ENCODE measurements around the gene NVL.

The NVL gene

DNA sequence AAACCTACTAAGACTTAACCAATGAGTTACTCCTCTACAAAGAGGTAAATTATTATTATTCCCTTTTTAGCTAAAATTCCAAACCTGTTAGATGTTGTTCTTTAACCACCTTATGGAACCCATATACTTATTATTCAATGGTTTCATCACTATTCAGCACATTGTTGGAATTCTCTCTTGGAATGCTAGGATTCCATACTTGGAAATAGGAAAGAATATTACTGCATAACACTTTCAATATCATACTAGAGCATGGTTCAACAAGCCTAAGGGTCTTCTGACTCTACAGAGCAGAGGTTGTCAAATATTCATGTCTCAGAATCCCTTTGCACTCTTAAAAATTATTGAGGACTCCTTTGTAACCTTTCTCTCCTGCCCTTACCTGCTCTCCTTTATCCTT is 77.5 kb downstream of the NVL start:
- TF ChIP-seq, protein P1, sequence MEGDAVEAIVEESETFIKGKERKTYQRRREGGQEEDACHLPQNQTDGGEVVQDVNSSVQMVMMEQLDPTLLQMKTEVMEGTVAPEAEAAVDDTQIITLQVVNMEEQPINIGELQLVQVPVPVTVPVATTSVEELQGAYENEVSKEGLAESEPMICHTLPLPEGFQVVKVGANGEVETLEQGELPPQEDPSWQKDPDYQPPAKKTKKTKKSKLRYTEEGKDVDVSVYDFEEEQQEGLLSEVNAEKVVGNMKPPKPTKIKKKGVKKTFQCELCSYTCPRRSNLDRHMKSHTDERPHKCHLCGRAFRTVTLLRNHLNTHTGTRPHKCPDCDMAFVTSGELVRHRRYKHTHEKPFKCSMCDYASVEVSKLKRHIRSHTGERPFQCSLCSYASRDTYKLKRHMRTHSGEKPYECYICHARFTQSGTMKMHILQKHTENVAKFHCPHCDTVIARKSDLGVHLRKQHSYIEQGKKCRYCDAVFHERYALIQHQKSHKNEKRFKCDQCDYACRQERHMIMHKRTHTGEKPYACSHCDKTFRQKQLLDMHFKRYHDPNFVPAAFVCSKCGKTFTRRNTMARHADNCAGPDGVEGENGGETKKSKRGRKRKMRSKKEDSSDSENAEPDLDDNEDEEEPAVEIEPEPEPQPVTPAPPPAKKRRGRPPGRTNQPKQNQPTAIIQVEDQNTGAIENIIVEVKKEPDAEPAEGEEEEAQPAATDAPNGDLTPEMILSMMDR (IDR thresholded peaks at IDR 0.05): no peak
- H3K27ac ChIP-seq: no peak overlapping the region

DNA sequence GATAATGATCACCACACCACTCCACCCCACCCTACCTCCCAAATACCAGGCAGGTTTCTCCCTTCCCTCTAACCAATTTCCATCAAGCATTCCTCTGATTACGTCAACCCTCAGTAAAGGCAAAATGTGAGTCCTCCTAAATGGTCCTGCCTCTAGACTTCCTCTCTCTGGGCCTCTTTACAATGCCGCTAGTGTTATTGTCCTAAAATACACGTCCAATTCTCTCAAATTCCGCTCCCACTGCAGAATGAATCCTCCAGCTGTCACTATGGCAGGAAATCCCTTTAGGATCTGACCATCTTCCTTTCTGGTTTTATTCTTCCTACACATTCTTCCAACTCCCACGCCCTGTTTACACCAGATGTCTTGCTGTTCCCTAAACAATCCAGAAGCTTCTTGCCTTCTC is 78.2 kb downstream of the NVL start:
- no peak overlapping the region for H3K27ac ChIP-seq
- TF ChIP-seq, protein P1 (IDR thresholded peaks at IDR 0.05): no peak
- no peak for TF ChIP-seq ZFX (IDR thresholded peaks at IDR 0.05; ENCODE audit: borderline replicate concordance)

GRCh38 chr1:224245188-224245587 is 84.8 kb downstream of the NVL start:
- no peak overlapping the region for H3K27ac ChIP-seq
- TF ChIP-seq ZFX (IDR thresholded peaks at IDR 0.05; ENCODE audit: borderline replicate concordance): no peak
- TF ChIP-seq, protein P1 (IDR thresholded peaks at IDR 0.05): no peak

GRCh38 chr1:224238756-224239155 is 91.2 kb downstream of the NVL start:
- H3K27ac ChIP-seq: no peak overlapping the region
- TF ChIP-seq, protein P1 (IDR thresholded peaks at IDR 0.05): no peak
- no peak for TF ChIP-seq ZFX (IDR thresholded peaks at IDR 0.05; ENCODE audit: borderline replicate concordance)

- TF ChIP-seq, protein P1 (IDR thresholded peaks at IDR 0.05): no peak
- TF ChIP-seq ZFX (IDR thresholded peaks at IDR 0.05; ENCODE audit: borderline replicate concordance): no peak
- H3K27ac ChIP-seq: no peak overlapping the region
These were observed 91.8 kb downstream of the NVL start for GRCh38 chr1:224238212-224238611.

- no peak for TF ChIP-seq ZFX (IDR thresholded peaks at IDR 0.05; ENCODE audit: borderline replicate concordance)
- TF ChIP-seq, protein P1 (IDR thresholded peaks at IDR 0.05): no peak
- no peak overlapping the region for H3K27ac ChIP-seq
These were observed 92.7 kb downstream of the NVL start for GRCh38 chr1:224237119-224237881.

DNA sequence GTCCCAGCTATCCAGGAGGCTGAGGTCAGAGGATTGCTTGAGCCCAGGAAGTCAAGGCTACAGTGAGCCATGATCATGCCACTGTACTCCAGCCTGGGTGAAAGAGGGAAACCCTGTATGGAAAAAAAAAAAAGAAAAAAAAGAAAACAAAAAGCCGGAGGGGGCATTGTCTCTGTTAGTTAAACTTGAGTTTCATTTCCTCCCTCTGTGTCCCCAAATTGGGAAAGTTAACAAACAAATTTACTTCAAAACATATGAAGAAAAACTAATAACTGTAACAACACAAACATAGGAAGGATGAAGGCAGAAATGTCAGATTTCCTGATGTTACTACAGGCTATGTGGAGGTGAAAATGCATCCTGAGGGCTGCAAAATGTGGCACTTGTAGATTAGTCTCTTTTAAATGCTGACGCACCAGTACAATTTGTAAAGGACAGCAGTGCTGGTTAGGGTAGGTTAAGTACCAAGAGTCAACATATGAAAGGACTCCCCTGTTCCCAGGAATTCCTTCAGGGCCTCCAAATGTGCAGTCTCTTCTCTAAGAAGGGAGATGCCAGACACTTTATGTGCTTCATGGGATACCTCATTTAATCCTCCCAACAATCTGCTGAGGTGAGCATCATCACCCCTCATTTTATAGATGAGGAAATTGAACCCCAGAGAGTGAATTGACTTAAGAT is 94.0 kb downstream of the NVL start:
- no peak overlapping the region for H3K27ac ChIP-seq
- TF ChIP-seq, protein P1 (IDR thresholded peaks at IDR 0.05): no peak
- no peak for TF ChIP-seq ZFX (IDR thresholded peaks at IDR 0.05; ENCODE audit: borderline replicate concordance)
